Heart left ventricle (tissue), 16 donors: ENCODE measurements around the gene NPPB. TPM values are rescaled to one million over a fixed set of nuclear protein-coding genes. Genes with fewer than 3 reads are reported as not detected.
A peak's percentile ranks its signal among the peaks of the same experiment; 100 is the strongest.

Experiments used
- ATAC-seq, 4 donors: fragments of 200-7000 bp; cut with Tn5 transposase; one replicate each; pipeline ENCODE4 v1.9.1; 2020 to 2022; ENCODE audit warnings: moderate library complexity in 4 of 4, mild to moderate bottlenecking in 3 of 4, moderate number of reproducible peaks in 1 of 4
- DNase-seq, 5 donors: peaks; one replicate each; pipeline ENCODE4 v3.0.0-alpha.2; 2020
- H3K27ac ChIP-seq, 12 donors: fragments of 200-600 bp; sonication (generic) in 4 of 12; one replicate each; pipeline versions ENCODE4 v1.5.0 to v1.8.0; 2016 to 2022; ENCODE audit warnings: mild to moderate bottlenecking in 2 of 12
- H3K27me3 ChIP-seq, 9 donors: fragments of 200-600 bp; sonication (generic) in 2 of 9; one replicate each; pipeline versions ENCODE4 v1.5.1 to v1.8.0; 2016 to 2022; ENCODE audit warnings: mild to moderate bottlenecking in 3 of 9
- H3K36me3 ChIP-seq, 9 donors: fragments of 200-600 bp; sonication (generic) in 2 of 9; one replicate each; pipeline versions ENCODE4 v1.5.0 to v1.8.0; 2018 to 2022; ENCODE audit warnings: mild to moderate bottlenecking in 2 of 9
- H3K4me1 ChIP-seq, 12 donors: fragments of 200-600 bp; sonication (generic) in 4 of 12; one replicate each; pipeline versions ENCODE4 v1.5.0 to v1.8.0; 2016 to 2022; ENCODE audit warnings: mild to moderate bottlenecking in 3 of 12
- H3K4me3 ChIP-seq, 12 donors: fragments of 200-600 bp; sonication (generic) in 4 of 12; one replicate each; pipeline versions ENCODE4 v1.5.0 to v1.8.0; 2017 to 2022; ENCODE audit warnings: mild to moderate bottlenecking in 9 of 12, moderate library complexity in 4 of 12
- H3K9me3 ChIP-seq, 12 donors: fragments of 200-600 bp; sonication (generic) in 4 of 12; one replicate each; pipeline versions ENCODE4 v1.5.0 to v1.8.0; 2016 to 2022; ENCODE audit warnings: mild to moderate bottlenecking in 1 of 12
- CTCF ChIP-seq, 12 donors: fragments of 200-600 bp; sonication (generic) in 4 of 12; IDR thresholded peaks; one replicate each; pipeline versions ENCODE4 v1.5.0 to v1.8.0; 2018 to 2022; ENCODE audit warnings: antibody characterized with exemption in 12 of 12, mild to moderate bottlenecking in 5 of 12
- POLR2A ChIP-seq, 2 donors: fragments of 450-650 bp; IDR thresholded peaks; one replicate each; pipeline ENCODE4 v1.6.1; 2017; ENCODE audit warnings: antibody characterized with exemption in 2 of 2, mild to moderate bottlenecking in 2 of 2, moderate library complexity in 2 of 2
- WGBS, 4 donors: extraction: QIAGEN DNeasy Blood & Tissue Kit in 2 of 4; methylation state at CpG; one replicate each; pipeline versions ENCODE4 v1.1.5 to v1.1.7; 2013 to 2018; 5-methylcytosine and 5-hydroxymethylcytosine counted together
- intact Hi-C, 10 donors: fragments of 100-400 bp; cut with DNase I; formaldehyde crosslinking; loops; one replicate each; pipeline versions ENCODE4 v1.11.1 to v1.14.2; 2022
- polyA plus RNA-seq, 2 donors: library from polyadenylated mRNA; stranded (reverse); fragments of 200-250 nt; gene quantifications; one replicate each; pipeline ENCODE4 v1.2.3, GENCODE V29; 2013
- total RNA-seq, 9 donors: library from RNA; depleted of rRNA in 2 of 9; stranded (reverse); fragments of >200 nt in 2 of 9; fragmentation: NEBNext Ultra II Directional in 3 of 9; extraction: Animal tissue kit (Norgen Biotek cat#: 25700) in 3 of 9; gene quantifications; one replicate each; pipeline versions ENCODE4 v1.1.0 to v1.2.4, GENCODE V29; 2016 to 2023
- donor health status: ischemic (EF 13 %, LVEDD 7.1; RV severe dilation, severe dysfunction).
- donor health status: healthy with polysubstance abuse.
- donor health status: DM: no; HTN: yes; CAD: no.
- donor health status: DM: no; HTN: no; CAD: no.
- donor health status: ischemic (EF 25% LVEDD 6.9; RV normal size, moderate dysfunction).
- donor health status: ischemic (EF 25% LVEDD 5.7; RV mildly dilated, moderate dysfunction).
- donor health status: healthy.
- donor health status: DM: yes; HTN: yes; CAD: no.
- donor health status: ischemic (EF 35%, LVEDD 5.7; RV mildly dilated, moderate dysfunction).
- donor health status: nonischemic (EF 11% LVEDD 7.7; RV severe dilation, severe dysfunction).
- donor health status: DM: yes; HTN: yes; CAD: no.
- donor health status: PGD.
- donor health status: ischemic (EF 29% LVEDD 5.4; RV normal size, mild dysfunction).
- donor health status: nonischemic (EF 23%, LVEDD 6.1; RV moderate dilation, normal function).

NPPB gene
- total and polyA plus RNA-seq, 11 donors = 14.4 to 7,924 (median 252) TPM

GRCh38 chr1:11874258-11874562, 15.5 kb upstream of the NPPB start:
- intact Hi-C loops = no loop called here
- Histone ChIP-seq H3K4me1 (peaks cover 0 to 46% (median 23%) of the 10 kb centered on the region in 12 donors), H3K36me3 (no peaks in the 10 kb centered on the region), H3K27ac (peak overlapping the region; percentile 60 to 96 (median 82)), H3K27me3 (no peaks in the 10 kb centered on the region), H3K9me3 (no peaks in the 10 kb centered on the region), H3K4me3 (no peak overlapping the region)
- peak; percentile 96 to 98 (median 96) for ATAC-seq
- no peak for TF ChIP-seq CTCF (IDR thresholded peaks at IDR 0.05)
- TF ChIP-seq POLR2A (IDR thresholded peaks at IDR 0.05) = no peak
- WGBS, 4 donors = 7 to 10% (median 8%) methylated on average over 3 to 10 of the region's 10 CpGs
- peak; percentile 89 to 97 (median 92) for DNase-seq

GRCh38 chr1:11873395-11874257, 14.9 kb upstream of the NPPB start:
- TF ChIP-seq CTCF (IDR thresholded peaks at IDR 0.05) (no peak), POLR2A (IDR thresholded peaks at IDR 0.05) (peak in 1 of 2 donors; percentile 26)
- H3K27ac ChIP-seq = peak overlapping the region in 11 of 12 donors; percentile 63 to 95 (median 81)

GRCh38 chr1:11872545-11872944, 13.8 kb upstream of the NPPB start:
- no peak for TF ChIP-seq POLR2A (IDR thresholded peaks at IDR 0.05)
- TF ChIP-seq CTCF (IDR thresholded peaks at IDR 0.05) = no peak
- intact Hi-C loops = loop anchor here in 1 of 10 donors (2.0 kb wide), 1 partner anchor 20 kb away; no protein-coding TSS in a partner anchor
- 54 to 75% (median 65%) methylated on average over 7 of the region's 7 CpGs for WGBS, 4 donors
- H3K27me3 ChIP-seq = no peaks in the 10 kb centered on the region
- H3K4me3 ChIP-seq = no peak overlapping the region
- peak overlapping the region in 3 of 12 donors; percentile 13 to 90 (median 29) for H3K27ac ChIP-seq
- peaks cover 0 to 33% (median 19%) of the 10 kb centered on the region in 12 donors for H3K4me1 ChIP-seq
- ATAC-seq (no peak), DNase-seq (no peak)
- H3K9me3 ChIP-seq = no peaks in the 10 kb centered on the region
- no peaks in the 10 kb centered on the region for H3K36me3 ChIP-seq

More at GRCh38 chr1:11873395-11874257, 14.9 kb upstream of the NPPB start:
- Histone ChIP-seq H3K4me1 (peaks cover 0 to 40% (median 20%) of the 10 kb centered on the region in 12 donors), H3K36me3 (no peaks in the 10 kb centered on the region), H3K9me3 (no peaks in the 10 kb centered on the region), H3K4me3 (no peak overlapping the region), H3K27me3 (no peaks in the 10 kb centered on the region)
- ATAC-seq = no peak
- intact Hi-C loops = loop anchor here in 1 of 10 donors (2.0 kb wide), 1 partner anchor 19 kb away; no protein-coding TSS in a partner anchor
- DNase-seq = no peak
- 37 to 43% (median 41%) methylated on average over 14 of the region's 14 CpGs for WGBS, 4 donors

GRCh38 chr1:11869650-11870207, 11.0 kb upstream of the NPPB start:
- ATAC-seq (no peak), DNase-seq (no peak)
- Histone ChIP-seq H3K4me3 (no peak overlapping the region), H3K27ac (no peak overlapping the region), H3K9me3 (no peaks in the 10 kb centered on the region), H3K4me1 (peaks cover 0 to 21% (median 12%) of the 10 kb centered on the region in 12 donors), H3K27me3 (peaks cover 0 to 2% (median 0%) of the 10 kb centered on the region in 9 donors), H3K36me3 (no peaks in the 10 kb centered on the region)
- no peak for TF ChIP-seq POLR2A (IDR thresholded peaks at IDR 0.05)
- no peak for TF ChIP-seq CTCF (IDR thresholded peaks at IDR 0.05)
- intact Hi-C loops = loop anchor here in 1 of 10 donors (1.0 kb wide), 1 partner anchor 26 kb away; no protein-coding TSS in a partner anchor
- WGBS, 4 donors = 82 to 91% (median 85%) methylated on average over 5 of the region's 5 CpGs
